Measurements from ENCODE around the gene TFEB.

The TFEB gene

DNA sequence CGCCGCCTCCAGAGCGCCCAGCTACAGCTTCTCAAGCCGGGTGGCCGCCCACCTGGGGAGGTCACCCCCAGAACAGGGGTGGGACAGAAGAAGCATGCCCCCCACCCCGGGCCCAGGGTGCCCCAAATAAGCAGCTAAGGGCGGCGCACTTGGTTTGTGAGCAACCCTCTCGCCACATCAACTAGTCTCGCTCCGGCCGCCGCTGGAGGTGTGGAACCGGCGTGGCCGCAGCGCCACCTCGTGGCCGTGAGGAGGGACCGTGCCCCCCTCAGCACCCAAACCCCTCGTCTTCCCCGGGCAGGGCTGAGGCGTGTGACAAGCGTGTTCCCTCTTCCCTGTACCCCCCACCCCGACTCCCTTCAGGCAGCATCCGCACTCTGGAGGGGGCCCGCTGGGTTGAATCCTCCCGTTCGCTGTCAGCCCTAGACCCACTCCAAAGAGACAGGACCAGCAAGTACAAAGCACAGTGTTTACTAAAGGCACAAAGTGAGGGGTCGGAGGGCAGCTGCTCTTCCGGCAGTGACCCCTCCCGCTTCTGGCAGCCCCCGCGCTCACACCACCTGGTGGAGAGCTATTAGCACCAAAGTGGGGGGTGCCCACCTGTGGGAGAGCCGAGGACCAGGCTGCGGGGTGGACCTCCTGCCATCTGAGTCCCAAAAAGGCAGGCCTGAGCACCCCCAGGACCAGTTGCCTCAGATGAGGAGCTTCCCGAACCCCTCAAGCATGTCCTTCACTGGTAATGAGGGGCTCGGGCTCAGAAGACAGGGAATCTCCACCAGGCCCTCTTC, 51.7 kb downstream of the TFEB start:
- H3K4me3 Mint-ChIP-seq, result peak overlapping the region; percentile 78
- H3K27ac Mint-ChIP-seq, result peak overlapping the region; percentile 81
- peaks cover 2% of the 10 kb centered on the region for H3K27me3 Mint-ChIP-seq (ENCODE audit: low read depth)
- H3K36me3 Mint-ChIP-seq (ENCODE audit: low read depth), result no peaks in the 10 kb centered on the region
- H3K9me3 Mint-ChIP-seq, result no peaks in the 10 kb centered on the region
- peak; percentile 69 for DNase-seq (ENCODE audit: low spot score)
- H3K4me1 Mint-ChIP-seq (ENCODE audit: low read depth), result peaks cover 3% of the 10 kb centered on the region

DNA sequence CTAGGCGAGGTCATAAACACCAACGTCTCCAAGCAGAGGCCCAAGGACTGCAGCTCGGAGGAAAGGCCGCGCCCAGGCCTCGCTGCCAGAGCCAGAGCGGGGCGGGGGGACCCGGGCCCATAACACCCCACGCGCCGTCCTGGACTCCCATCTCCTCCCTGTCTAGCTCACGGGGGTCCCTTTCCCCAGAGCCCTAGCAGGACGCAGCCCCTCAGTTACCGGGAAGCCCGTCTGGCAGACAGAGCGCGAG, 52.2 kb downstream of the TFEB start:
- DNase-seq (ENCODE audit: low spot score), result no peak
- Mint-ChIP-seq H3K36me3 (ENCODE audit: low read depth) (no peaks in the 10 kb centered on the region), H3K9me3 (no peaks in the 10 kb centered on the region), H3K27me3 (ENCODE audit: low read depth) (peaks cover 2% of the 10 kb centered on the region), H3K4me3 (peak overlapping the region; percentile 78), H3K27ac (peak overlapping the region; percentile 81), H3K4me1 (ENCODE audit: low read depth) (peaks cover 3% of the 10 kb centered on the region)

DNA sequence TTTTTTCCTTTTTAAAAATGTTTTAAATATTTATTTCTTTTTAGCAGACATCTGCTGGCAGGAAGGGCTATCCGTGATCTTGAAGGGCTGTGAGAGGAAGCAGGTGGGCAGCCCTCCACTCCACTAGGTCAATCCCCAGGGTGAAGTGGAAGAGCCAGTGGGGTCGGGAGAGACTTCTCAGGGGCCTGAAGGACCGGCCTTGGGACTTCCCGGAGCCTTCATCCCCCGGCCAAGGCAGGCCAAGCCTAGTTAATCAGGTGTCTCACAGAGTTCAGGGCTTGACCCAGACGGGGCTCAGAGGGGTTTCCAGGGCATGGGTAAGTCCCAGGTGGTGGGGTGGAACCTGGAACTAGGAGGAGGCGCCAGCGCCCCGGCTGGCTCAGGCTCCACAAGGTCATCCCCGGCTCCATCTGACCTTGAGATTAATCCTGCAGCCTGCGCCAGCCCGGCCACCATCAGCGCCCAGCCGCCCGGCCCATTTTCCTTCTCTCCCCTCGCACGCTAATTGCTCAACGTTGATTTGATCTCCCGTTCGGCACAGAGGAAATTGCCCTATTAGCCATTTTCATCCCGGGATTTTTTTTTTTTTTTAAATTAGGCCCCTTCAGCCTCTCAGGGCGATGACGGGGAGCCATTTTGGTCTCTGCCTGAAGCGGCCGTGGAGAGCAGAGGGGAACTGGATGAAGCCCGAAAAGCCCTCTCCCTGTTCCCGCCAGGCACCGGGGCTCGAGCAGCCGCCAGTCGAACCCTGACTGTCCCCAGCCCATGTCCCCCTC, 52.7 kb downstream of the TFEB start:
- Mint-ChIP-seq H3K27me3 (ENCODE audit: low read depth) (peaks cover 2% of the 10 kb centered on the region), H3K27ac (peak overlapping the region; percentile 81), H3K9me3 (no peaks in the 10 kb centered on the region), H3K4me3 (peak overlapping the region; percentile 78), H3K36me3 (ENCODE audit: low read depth) (no peaks in the 10 kb centered on the region), H3K4me1 (ENCODE audit: low read depth) (peaks cover 3% of the 10 kb centered on the region)
- no peak for DNase-seq (ENCODE audit: low spot score)

DNA sequence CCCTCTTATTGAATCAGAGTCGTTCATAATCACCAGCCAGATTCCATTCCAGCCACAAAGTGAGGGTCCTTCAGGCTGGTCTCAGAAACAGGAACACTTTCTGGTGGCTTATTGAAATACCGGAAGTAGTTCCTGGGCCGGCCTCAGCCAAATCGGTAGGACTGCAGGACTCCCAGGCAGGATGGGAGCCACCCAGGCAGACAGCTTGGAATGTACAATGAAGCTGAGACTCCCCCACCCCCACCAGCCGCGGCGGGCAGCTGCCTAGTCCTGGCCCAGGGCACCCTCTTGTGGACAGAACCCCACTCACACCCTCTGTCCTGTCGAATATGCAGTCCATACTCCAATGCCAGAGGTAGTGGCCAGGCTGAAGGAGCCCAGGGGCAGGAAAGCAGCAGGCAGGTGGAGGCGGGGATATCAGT, 53.3 kb downstream of the TFEB start:
- H3K27ac Mint-ChIP-seq, result no peak overlapping the region
- peak overlapping the region; percentile 78 for H3K4me3 Mint-ChIP-seq
- no peaks in the 10 kb centered on the region for H3K36me3 Mint-ChIP-seq (ENCODE audit: low read depth)
- DNase-seq (ENCODE audit: low spot score), result peak; percentile 66
- H3K9me3 Mint-ChIP-seq, result no peaks in the 10 kb centered on the region
- peaks cover 3% of the 10 kb centered on the region for H3K4me1 Mint-ChIP-seq (ENCODE audit: low read depth)
- H3K27me3 Mint-ChIP-seq (ENCODE audit: low read depth), result peaks cover 2% of the 10 kb centered on the region

- H3K4me3 Mint-ChIP-seq, result no peak overlapping the region
- DNase-seq (ENCODE audit: low spot score), result no peak
- H3K27ac Mint-ChIP-seq, result no peak overlapping the region
- H3K4me1 Mint-ChIP-seq (ENCODE audit: low read depth), result peaks cover 3% of the 10 kb centered on the region
- no peaks in the 10 kb centered on the region for H3K9me3 Mint-ChIP-seq
- peaks cover 2% of the 10 kb centered on the region for H3K27me3 Mint-ChIP-seq (ENCODE audit: low read depth)
- no peaks in the 10 kb centered on the region for H3K36me3 Mint-ChIP-seq (ENCODE audit: low read depth)
Measured at GRCh38 chr6:41680182-41680965, 55.0 kb downstream of the TFEB start.

GRCh38 chr6:41679696-41680095, 55.7 kb downstream of the TFEB start:
- Mint-ChIP-seq H3K9me3 (no peaks in the 10 kb centered on the region), H3K27ac (no peak overlapping the region), H3K27me3 (ENCODE audit: low read depth) (peaks cover 2% of the 10 kb centered on the region), H3K36me3 (ENCODE audit: low read depth) (no peaks in the 10 kb centered on the region), H3K4me3 (no peak overlapping the region), H3K4me1 (ENCODE audit: low read depth) (peaks cover 3% of the 10 kb centered on the region)
- no peak for DNase-seq (ENCODE audit: low spot score)

- no peaks in the 10 kb centered on the region for H3K36me3 Mint-ChIP-seq (ENCODE audit: low read depth)
- H3K27me3 Mint-ChIP-seq (ENCODE audit: low read depth), result peaks cover 2% of the 10 kb centered on the region
- no peak overlapping the region for H3K27ac Mint-ChIP-seq
- no peaks in the 10 kb centered on the region for H3K4me1 Mint-ChIP-seq (ENCODE audit: low read depth)
- H3K9me3 Mint-ChIP-seq, result no peaks in the 10 kb centered on the region
- no peak overlapping the region for H3K4me3 Mint-ChIP-seq
- no peak for DNase-seq (ENCODE audit: low spot score)
Measured at GRCh38 chr6:41678511-41679084, 56.8 kb downstream of the TFEB start.

DNA sequence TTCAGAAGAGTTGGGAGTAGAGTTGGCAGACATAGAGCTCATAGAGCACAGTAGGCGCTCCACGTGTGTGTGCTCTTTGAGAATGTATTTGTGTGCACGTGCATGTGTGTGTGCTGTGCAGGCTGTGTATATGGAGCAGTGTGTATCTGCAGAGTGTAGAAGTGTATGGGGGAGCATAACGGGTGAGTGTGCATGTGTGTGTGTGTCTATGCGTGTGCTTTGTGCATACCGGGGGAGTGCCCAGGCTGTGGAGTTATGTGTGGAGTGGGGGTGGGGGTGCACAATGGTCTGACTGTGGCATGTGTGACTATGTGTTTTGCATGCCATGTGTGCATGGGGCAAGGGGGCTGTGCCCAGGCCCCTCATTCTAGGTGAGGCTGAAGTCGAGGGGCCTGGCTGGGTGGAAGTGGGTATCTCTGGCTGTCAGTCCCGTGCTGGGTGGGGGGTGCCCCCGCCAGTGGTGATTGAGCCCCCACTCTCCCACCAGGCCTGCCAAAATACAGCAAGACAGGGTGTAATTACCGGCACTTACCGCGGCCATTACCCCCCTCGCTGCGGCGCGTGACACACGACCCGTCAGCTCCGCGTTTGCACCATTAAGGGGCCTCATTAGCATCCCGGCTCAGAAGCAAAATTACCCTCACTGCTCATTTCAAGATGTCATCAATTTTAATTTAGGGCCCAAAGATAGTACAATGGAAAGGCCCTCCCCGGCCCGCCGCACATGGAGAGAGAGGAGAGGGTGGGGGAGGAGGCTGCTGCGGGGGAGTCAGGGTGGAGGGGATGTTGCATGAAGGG, 58.1 kb downstream of the TFEB start:
- H3K9me3 Mint-ChIP-seq, result no peaks in the 10 kb centered on the region
- H3K4me3 Mint-ChIP-seq, result no peak overlapping the region
- H3K36me3 Mint-ChIP-seq (ENCODE audit: low read depth), result no peaks in the 10 kb centered on the region
- H3K27me3 Mint-ChIP-seq (ENCODE audit: low read depth), result peaks cover 2% of the 10 kb centered on the region
- H3K27ac Mint-ChIP-seq, result no peak overlapping the region
- no peaks in the 10 kb centered on the region for H3K4me1 Mint-ChIP-seq (ENCODE audit: low read depth)
- DNase-seq (ENCODE audit: low spot score), result no peak

DNA sequence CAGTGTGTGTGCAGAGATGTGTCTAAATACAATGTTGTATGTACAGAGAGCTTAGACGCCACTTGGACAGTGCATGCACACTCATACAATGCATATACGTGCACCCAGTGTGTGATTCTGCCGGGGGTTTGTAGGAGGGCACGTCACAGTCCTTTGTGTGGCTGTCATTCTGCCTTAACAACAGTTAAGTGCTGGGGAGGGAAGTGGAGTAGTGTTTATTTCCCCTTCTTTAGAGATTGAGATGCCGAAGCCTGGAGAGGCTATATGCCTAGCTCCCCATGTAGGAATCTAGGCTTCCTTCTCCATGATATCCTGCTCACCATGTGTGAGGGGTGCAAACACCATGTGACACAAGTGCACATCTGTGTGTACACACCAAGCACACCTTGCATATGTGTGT, 59.0 kb downstream of the TFEB start:
- H3K27me3 Mint-ChIP-seq (ENCODE audit: low read depth), result peaks cover 2% of the 10 kb centered on the region
- H3K9me3 Mint-ChIP-seq, result no peaks in the 10 kb centered on the region
- no peak for DNase-seq (ENCODE audit: low spot score)
- H3K36me3 Mint-ChIP-seq (ENCODE audit: low read depth), result no peaks in the 10 kb centered on the region
- no peaks in the 10 kb centered on the region for H3K4me1 Mint-ChIP-seq (ENCODE audit: low read depth)
- H3K27ac Mint-ChIP-seq, result no peak overlapping the region
- H3K4me3 Mint-ChIP-seq, result no peak overlapping the region

- Mint-ChIP-seq H3K27ac (no peak overlapping the region), H3K4me1 (ENCODE audit: low read depth) (no peaks in the 10 kb centered on the region)
Measured at GRCh38 chr6:41675992-41676391, 59.4 kb downstream of the TFEB start.

GRCh38 chr6:41675176-41675775, 60.1 kb downstream of the TFEB start:
- Mint-ChIP-seq H3K36me3 (ENCODE audit: low read depth) (no peaks in the 10 kb centered on the region), H3K9me3 (no peaks in the 10 kb centered on the region), H3K27me3 (ENCODE audit: low read depth) (no peaks in the 10 kb centered on the region), H3K27ac (no peak overlapping the region), H3K4me1 (ENCODE audit: low read depth) (no peaks in the 10 kb centered on the region), H3K4me3 (no peak overlapping the region)
- DNase-seq (ENCODE audit: low spot score), result no peak

More at GRCh38 chr6:41675992-41676391, 59.4 kb downstream of the TFEB start:
- no peaks in the 10 kb centered on the region for H3K36me3 Mint-ChIP-seq (ENCODE audit: low read depth)
- H3K4me3 Mint-ChIP-seq, result no peak overlapping the region
- peaks cover 2% of the 10 kb centered on the region for H3K27me3 Mint-ChIP-seq (ENCODE audit: low read depth)
- H3K9me3 Mint-ChIP-seq, result no peaks in the 10 kb centered on the region
- no peak for DNase-seq (ENCODE audit: low spot score)

DNA sequence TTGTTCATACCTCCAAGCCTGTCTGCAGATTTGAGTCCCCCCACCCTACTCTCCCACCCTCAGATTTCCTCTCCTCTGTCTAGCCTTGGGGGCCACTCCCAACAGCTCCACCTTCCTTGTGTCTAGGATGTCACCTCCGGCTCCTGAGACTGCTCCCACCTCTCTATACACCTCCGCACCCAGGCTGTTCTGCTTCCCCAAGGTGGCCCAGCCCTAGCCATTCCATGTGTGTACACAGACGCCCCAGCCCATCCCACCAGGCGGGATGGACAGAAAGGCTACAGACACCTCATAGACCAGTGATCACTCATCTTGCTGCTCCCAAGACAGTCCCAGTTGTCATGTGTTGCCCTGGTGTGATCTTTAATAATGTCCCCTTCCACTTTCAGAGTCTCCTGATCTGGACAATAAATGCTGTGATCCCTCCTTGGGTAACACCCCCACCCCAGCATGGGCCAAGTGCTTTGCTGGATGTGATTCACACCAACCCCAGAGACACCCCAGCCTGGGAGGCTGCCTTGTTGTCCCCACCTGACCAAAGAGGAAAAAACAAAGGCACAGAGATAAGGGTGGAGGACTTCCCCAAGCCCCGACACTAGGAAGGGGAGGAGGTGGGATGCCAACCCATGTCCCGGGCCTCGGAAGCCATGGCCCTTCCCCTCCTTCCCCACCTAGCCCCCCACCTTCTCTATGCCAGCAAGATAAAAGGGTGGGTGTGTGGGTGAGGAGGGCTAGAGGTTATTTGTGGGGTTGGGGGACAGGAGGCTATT, 61.0 kb downstream of the TFEB start:
- Mint-ChIP-seq H3K9me3 (no peaks in the 10 kb centered on the region), H3K4me3 (no peak overlapping the region), H3K27me3 (ENCODE audit: low read depth) (no peaks in the 10 kb centered on the region), H3K36me3 (ENCODE audit: low read depth) (no peaks in the 10 kb centered on the region), H3K4me1 (ENCODE audit: low read depth) (no peaks in the 10 kb centered on the region), H3K27ac (no peak overlapping the region)
- no peak for DNase-seq (ENCODE audit: low spot score)

DNA sequence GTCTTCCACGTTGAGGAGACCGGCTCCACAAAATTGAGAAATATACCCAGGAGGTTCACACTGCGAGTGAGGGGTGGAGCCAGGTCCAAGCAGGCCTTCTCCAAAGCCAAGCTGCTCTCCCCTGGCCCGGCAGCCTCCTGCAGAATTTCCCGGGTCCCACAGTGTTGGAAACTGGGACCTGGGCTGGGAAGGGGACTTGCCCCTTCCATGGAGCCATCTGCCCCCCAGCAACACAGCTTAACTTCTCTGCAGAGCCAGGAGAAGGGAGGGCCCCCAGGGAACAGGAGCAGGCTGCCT, 61.8 kb downstream of the TFEB start:
- no peak for DNase-seq (ENCODE audit: low spot score)
- H3K36me3 Mint-ChIP-seq (ENCODE audit: low read depth), result no peaks in the 10 kb centered on the region
- H3K4me1 Mint-ChIP-seq (ENCODE audit: low read depth), result no peaks in the 10 kb centered on the region
- H3K9me3 Mint-ChIP-seq, result no peaks in the 10 kb centered on the region
- H3K27ac Mint-ChIP-seq, result no peak overlapping the region
- no peaks in the 10 kb centered on the region for H3K27me3 Mint-ChIP-seq (ENCODE audit: low read depth)
- no peak overlapping the region for H3K4me3 Mint-ChIP-seq

Measured in T-helper 2 cell treated with Interferon-gamma antibody and Interleukin-4, amounts not matched to agents 5 μg/mL and 100 μg/mL, for 36 hours (primary cell).